Testis (tissue), 3 donors: ENCODE results near the gene PTPRD. TPM values are rescaled to one million over a fixed set of nuclear protein-coding genes. Genes with fewer than 3 reads are reported as not detected.

ENCODE experiments used
- DNase-seq: peaks from one replicate; pipeline ENCODE4 v3.0.0-alpha.2; 2019
- H3K27ac ChIP-seq, 2 donors: fragments of 200-600 bp; sonication (generic); one replicate each; pipeline ENCODE4 v1.5.1; 2019
- H3K27me3 ChIP-seq: fragments of 200-600 bp; sonication (generic); one replicate; pipeline ENCODE4 v1.5.1; 2019
- H3K36me3 ChIP-seq: fragments of 200-600 bp; sonication (generic); one replicate; pipeline ENCODE4 v1.5.1; 2017; ENCODE audit warnings: low read depth; ENCODE audit errors: missing control alignments
- H3K4me1 ChIP-seq: fragments of 200-600 bp; sonication (generic); one replicate; pipeline ENCODE4 v1.5.1; 2019
- H3K4me3 ChIP-seq, 2 donors: fragments of 200-600 bp; sonication (generic); one replicate each; pipeline ENCODE4 v1.5.1; 2017 to 2019
- H3K9me3 ChIP-seq: fragments of 200-600 bp; sonication (generic); one replicate; pipeline ENCODE4 v1.5.1; 2017
- CTCF ChIP-seq, 3 experiments: fragments of 450-650 bp in 2 of 3; fragments of 200-600 bp in 1 of 3; sonication (generic) in 1 of 3; IDR thresholded peaks; one replicate each; pipeline ENCODE4 v1.5.1; 2016 to 2019; ENCODE audit warnings: antibody characterized with exemption in 3 of 3, mild to moderate bottlenecking in 2 of 3, moderate library complexity in 1 of 3
- POLR2A ChIP-seq: fragments of 450-650 bp; IDR thresholded peaks from one replicate; pipeline ENCODE4 v1.6.1; 2017; ENCODE audit warnings: antibody characterized with exemption, mild to moderate bottlenecking, moderate library complexity
- WGBS, 2 donors: methylation state at CpG; one replicate each; pipeline ENCODE4 v1.1.5; 2018; 5-methylcytosine and 5-hydroxymethylcytosine counted together
- intact Hi-C: fragments of 100-400 bp; cut with DNase I; formaldehyde crosslinking; loops from one replicate; pipeline ENCODE4 v1.15.1; 2023; ENCODE audit warnings: low total_unique reads
- polyA plus RNA-seq: library from polyadenylated mRNA; stranded (reverse); fragments of 350-450 nt; fragmentation: Illumina TruSeq; extraction: RNeasy Lipid Tissue Mini Kit (QIAGEN cat#74804); gene quantifications from one replicate; pipeline ENCODE4 v1.2.3, GENCODE V29; 2014; ENCODE audit warnings: low read depth, low replicate concordance; ENCODE audit not compliant: insufficient read depth
- total RNA-seq, 2 donors: library from RNA; depleted of rRNA; stranded (reverse); fragments of >200 nt; gene quantifications; one replicate each; pipeline ENCODE4 v1.2.3, GENCODE V29; 2016

The PTPRD gene
- total and polyA plus RNA-seq, 3 donors from 2014 or later: 15.4 to 33.6 (median 32.5) TPM

DNA sequence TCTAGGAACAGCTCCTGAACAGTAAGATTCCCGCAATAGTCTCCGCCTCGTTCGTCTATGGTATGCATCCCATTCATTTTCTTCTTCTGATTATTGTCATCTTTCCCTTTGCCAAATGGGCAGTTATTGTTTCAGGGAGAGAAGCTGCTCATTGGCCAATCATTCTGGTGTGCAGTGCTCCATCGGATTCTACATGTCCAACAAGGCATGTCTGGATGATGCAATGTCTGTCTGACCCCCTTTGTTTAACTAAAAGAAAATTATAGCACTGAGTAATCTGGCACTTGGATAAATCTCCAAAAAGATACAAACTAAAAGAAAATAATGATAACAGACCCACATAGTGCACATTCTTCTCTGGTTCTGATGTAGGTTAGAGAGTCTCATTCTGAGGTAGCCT lies 2297.6 kb downstream of the PTPRD start:
- DNase-seq: no peak
- Histone ChIP-seq H3K27me3 (no peaks in the 10 kb centered on the region), H3K27ac (no peak overlapping the region), H3K4me3 (no peak overlapping the region), H3K4me1 (no peaks in the 10 kb centered on the region), H3K36me3 (no peaks in the 10 kb centered on the region), H3K9me3 (no peaks in the 10 kb centered on the region)
- intact Hi-C loops: no loop called here
- WGBS, 2 donors: 83 to 84% methylated on average over 5 of the region's 5 CpGs
- TF ChIP-seq CTCF (IDR thresholded peaks at IDR 0.05): no peak
- TF ChIP-seq POLR2A: no peak

- no peak overlapping the region for H3K4me3 ChIP-seq
Measured at GRCh38 chr9:8309258-8309657, 2303.5 kb downstream of the PTPRD start.

DNA sequence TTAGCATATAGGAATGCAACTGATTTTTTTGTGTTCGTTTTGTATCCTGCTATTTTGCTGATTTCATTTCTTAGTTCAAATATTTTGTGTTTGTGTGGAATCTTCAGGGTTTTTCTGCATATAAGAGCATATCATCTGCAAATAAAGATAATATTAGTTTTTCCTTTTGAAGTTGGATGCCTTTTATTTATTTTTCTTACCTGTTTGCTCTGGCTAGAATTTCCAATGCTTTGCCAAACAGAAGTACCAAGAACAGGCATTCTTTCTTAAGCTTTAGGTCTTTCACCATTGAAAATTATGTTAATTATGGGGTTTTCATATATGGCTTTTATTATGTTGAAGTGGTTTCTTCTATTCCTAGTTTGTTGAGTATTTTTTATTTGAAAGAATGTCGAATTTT lies 2308.1 kb downstream of the PTPRD start:
- intact Hi-C loops: no loop called here
- no peaks in the 10 kb centered on the region for H3K36me3 ChIP-seq
- H3K4me3 ChIP-seq: no peak overlapping the region
- no peak for DNase-seq
- WGBS, 2 donors: 82 to 86% methylated on average over 2 of the region's 2 CpGs
- H3K27me3 ChIP-seq: no peaks in the 10 kb centered on the region
- H3K9me3 ChIP-seq: no peaks in the 10 kb centered on the region
- no peak overlapping the region for H3K27ac ChIP-seq
- TF ChIP-seq POLR2A (no peak), CTCF (IDR thresholded peaks at IDR 0.05) (no peak)
- H3K4me1 ChIP-seq: no peaks in the 10 kb centered on the region

More at GRCh38 chr9:8309258-8309657, 2303.5 kb downstream of the PTPRD start:
- no peak for DNase-seq
- H3K36me3 ChIP-seq: no peaks in the 10 kb centered on the region
- no peaks in the 10 kb centered on the region for H3K4me1 ChIP-seq
- H3K27ac ChIP-seq: no peak overlapping the region
- TF ChIP-seq CTCF (IDR thresholded peaks at IDR 0.05) (no peak), POLR2A (no peak)
- no peaks in the 10 kb centered on the region for H3K9me3 ChIP-seq
- H3K27me3 ChIP-seq: no peaks in the 10 kb centered on the region
- intact Hi-C loops: no loop called here

DNA sequence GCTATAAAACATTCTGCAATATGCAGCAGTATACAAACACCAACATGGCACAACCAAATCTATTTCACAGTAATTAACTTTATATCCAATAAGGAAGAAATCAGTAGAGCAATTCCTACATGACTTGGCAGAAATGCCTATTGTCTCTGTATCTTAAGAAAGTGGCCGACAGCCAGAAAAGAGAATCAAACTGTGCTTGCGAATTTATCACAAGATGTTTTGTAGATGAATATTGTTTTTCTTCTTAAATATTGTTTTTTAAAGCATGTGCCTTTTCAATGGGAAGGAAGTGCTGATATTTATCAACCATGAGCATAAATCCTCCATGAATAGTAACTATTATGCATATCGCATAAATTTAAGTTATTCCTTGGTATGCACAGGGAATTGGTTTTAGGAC lies 2311.5 kb downstream of the PTPRD start:
- TF ChIP-seq POLR2A (no peak), CTCF (IDR thresholded peaks at IDR 0.05) (no peak)
- Histone ChIP-seq H3K4me3 (no peak overlapping the region), H3K27ac (no peak overlapping the region), H3K4me1 (no peaks in the 10 kb centered on the region), H3K36me3 (no peaks in the 10 kb centered on the region), H3K9me3 (no peaks in the 10 kb centered on the region), H3K27me3 (no peaks in the 10 kb centered on the region)
- DNase-seq: no peak
- WGBS, 2 donors: 50 to 54% methylated on average over 3 of the region's 3 CpGs
- intact Hi-C loops: no loop called here

DNA sequence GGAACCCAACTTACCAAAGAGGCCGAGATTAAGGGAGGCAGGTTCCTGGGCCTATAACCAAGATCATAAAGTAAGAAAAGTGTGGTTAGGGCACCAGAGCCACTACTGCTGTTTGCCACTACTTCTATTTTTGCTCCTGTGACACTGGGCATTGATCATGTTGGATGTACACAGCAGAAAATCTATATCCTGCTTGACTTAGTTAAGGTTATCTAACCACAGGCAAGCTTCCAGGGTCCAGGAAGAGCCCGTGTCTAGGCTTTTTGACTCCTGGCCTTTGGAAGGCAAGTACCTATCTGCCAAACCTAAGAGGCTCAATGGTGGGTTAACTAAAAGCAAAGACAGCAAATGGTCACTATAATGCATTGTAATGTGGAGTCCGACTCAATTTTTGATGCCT lies 2315.8 kb downstream of the PTPRD start:
- Histone ChIP-seq H3K4me3 (no peak overlapping the region), H3K27ac (no peak overlapping the region), H3K4me1 (no peaks in the 10 kb centered on the region), H3K27me3 (no peaks in the 10 kb centered on the region), H3K9me3 (no peaks in the 10 kb centered on the region), H3K36me3 (no peaks in the 10 kb centered on the region)
- WGBS, 2 donors: 93 to 94% methylated on average over 3 of the region's 3 CpGs
- intact Hi-C loops: no loop called here
- no peak for DNase-seq
- TF ChIP-seq CTCF (IDR thresholded peaks at IDR 0.05): no peak
